ENCODE measurements around the gene TMPRSS9.

The TMPRSS9 gene

DNA sequence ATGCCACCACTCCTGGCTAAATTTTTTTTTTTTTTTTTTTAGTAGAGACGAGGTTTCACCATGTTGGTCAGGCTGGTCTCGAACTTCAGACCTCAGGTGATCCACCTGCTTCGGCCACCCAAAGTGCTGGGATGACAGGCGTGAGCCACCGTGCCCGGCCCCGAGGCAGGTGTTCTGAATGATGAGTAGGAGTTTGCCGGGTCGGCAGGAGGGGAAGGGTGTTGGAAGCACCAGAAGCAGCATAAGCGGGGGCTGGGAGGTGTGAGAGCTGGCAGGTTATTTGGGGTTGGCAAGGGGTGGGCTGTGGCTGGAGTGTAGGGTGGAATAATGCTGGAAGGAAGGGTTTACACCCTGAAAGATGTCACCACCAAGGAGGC is 29.8 kb upstream of the TMPRSS9 start:
- DNase-seq: no peak

DNA sequence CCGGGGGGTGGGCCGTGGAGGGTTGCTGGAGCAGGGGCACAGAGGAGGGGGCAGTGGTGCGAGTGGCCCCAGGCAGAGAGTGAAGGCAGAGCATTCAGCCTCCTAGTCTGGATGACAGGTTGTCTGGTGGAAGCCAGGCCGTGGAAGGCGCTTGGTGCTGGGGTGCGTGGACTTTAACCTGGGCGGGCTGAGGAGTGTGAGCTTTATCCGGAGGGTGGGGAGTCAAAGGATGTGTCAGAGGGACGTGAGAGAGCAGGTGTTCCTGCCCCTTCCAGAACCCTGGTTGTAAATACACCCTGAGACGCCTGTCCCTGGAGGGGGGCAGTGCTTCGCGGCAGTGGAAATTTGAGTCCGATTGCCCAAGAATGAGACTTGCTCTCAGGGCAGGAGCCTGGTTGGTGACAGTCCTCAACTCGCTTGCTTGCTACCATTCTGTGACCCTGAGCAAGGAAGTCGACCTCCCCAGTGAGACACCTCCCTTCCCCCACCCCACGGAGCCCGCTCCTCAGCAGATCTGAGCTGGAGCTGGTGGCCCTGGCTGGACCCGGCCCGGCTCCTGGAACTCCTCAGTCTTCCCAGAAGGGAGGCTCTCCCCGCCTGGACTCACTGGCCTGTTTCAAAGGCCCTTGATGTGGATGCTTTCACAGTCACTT is 29.3 kb upstream of the TMPRSS9 start:
- DNase-seq: no peak

DNA sequence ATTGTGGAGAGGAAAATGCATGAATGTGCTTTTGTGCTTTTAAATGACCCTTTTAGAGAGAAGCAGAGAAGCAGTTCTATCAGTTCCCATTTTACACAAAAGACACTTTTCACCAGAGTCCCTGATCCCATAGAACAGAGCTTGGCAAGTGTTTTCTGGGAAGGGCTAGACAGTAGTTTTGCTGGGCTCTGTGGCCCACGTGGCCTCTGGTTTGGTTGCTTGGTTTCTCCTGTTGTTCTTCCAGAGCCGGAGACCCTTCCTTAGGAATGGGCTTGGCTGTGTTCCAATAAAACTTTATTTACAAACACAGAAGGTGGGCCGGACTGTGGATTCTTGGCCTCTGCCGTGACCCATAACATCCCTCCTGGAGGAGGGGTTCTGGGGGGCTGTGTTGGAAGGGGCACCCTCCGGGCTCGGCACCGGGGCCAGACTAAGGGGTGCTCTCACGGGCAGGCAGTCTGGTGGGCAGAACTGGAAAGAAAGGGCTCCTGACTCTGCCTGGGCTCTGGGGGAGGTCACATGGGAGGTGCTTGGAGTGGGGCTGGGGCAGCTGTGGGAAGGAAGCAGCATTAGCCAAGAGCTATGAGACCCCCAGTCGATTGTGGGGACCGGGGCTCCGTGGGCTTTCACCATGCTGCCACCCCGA is 28.3 kb upstream of the TMPRSS9 start:
- DNase-seq: no peak

DNA sequence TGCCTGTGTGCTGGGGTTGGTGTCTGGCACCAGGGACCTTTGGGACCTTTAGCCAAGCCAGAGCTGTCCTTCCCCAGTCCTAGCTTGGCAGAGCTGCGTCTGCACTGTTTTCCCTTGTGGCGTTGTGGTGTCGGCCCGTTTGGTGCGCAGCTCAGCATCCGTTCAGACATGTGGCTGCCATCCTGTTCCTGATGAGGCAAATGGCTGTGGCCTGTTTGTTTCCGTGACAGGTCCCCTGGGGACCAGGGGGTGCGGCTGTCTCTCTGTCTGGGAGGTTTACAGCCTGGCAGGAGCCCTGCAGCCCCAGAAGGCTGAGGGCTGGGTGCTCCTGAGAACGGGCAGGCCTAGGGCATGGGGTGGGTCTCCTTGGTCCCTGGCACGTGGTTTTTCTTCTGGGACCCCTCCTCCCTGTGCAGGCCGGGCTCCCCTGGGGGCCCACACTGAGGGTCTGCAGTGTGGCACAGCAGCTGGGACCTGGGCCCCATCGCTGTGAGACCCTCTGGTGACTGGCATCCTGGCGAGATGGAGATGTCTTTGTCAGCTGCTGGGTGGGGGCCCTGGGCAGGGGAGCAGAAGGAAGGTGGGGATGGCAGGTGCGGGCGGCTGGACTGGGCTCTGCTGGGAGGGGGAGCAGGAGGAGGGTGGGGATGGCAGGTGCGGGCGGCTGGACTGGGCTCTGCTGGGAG is 27.6 kb upstream of the TMPRSS9 start:
- no peak for DNase-seq

DNA sequence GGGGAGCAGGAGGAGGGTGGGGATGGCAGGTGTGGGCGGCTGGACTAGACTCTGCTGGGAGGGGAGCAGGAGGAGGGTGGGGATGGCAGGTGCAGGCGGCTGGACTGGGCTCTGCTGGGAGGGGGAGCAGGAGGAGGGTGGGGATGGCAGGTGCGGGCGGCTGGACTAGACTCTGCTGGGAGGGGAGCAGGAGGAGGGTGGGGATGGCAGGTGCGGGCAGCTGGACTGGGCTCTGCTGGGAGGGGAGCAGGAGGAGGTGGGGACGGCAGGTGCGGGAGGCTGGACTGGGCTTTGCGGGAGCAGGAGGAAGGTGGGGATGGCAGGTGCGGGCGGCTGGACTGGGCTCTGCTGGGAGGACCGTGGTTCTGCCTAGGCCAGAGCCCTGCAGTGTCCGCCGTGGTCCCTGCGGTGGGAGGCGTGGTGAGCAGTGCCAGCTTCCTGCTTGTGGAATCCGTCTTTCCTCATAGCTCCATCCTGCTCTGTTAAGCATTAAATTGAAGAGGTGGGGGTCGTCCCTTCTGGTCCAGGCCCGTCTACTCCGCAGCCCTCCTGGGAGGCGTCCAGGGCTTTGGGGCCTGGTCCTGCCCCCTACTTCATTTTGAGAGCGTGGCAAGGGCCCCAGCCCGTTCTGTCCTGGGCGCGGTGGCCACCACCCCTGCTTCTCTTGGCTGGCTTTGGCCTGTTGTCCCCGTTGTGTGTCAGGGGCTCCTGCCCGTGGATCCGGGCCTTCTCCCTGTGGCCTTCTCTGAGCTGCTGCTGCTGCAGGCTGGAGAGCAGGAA is 26.8 kb upstream of the TMPRSS9 start:
- no peak for DNase-seq

DNA sequence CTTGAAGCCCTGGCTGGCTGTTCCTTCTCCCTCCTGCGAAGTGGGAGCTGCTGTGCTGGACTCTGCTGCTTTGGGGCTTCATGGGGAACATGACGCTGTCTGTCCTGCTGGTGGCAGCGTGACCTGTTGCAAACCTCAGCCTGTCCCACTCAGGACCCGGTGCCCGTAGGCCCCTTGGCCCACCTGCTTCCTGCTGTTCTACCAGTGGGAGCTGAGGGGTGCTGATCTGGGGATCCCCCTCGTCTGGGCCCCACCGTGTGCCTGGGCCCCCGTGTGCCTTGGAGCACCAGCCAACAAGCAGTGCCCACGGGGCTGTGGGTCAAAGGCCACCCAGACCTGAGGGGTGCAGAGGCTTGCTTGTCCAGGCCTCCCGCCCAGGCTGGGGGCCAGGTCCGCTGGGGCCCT is 26.3 kb upstream of the TMPRSS9 start:
- no peak for DNase-seq

DNA sequence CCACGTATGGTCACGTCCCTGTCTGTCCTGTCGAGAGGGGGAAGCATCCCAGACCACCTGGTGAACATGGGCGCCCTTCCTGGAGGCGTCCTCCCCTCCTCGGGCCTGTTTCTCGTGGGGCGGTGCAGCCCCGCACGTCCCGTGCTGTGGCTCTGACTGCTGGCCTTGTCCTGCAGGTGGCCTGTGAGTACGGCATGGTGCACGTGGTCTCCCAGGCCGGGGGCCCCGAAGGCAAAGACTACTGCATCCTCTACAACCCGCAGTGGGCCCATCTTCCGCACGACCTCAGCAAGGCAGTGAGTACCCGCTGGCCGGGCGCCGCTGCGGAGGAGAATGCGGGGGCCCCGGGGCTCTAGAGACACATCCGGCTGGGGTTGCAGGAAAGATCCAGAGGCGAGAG is 25.6 kb upstream of the TMPRSS9 start:
- no peak for DNase-seq

DNA sequence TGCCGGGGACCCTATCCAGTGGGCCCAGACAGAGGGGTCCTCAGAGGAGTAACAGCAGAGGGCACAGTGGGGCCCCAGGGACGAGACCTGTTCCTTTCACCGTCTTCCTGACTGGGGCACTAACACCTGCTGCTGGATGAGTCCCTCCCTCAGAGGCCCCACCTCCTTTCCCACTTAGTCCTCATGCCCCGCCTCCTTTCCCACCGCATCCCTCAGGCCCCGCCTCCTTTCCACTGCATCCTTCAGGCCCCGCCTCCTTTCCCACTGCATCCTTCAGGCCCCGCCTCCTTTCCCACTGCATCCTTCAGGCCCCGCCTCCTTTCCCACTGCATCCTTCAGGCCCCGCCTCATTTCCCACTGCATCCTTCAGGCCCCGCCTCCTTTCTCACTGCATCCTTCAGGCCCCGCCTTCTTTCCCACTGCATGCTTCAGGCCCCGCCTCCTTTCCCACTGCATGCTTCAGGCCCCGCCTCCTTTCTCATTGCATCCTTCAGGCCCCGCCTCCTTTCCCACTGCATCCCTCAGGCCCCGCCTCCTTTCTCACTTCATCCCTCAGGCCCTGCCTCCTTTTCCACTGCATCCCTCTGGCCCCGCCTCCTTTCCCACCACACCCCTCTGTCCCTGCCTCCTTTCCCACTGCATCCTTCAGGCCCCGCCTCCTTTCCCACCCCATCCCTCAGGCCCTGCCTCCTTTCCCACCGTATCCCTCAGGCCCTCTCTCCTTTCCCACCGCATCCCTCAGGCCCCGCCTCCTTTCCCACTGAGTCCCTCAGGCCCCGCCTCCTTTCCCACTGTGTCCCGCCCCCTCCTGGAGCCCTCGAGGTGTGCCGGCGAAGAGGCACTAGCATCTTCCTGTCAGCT is 24.8 kb upstream of the TMPRSS9 start:
- DNase-seq: no peak

DNA sequence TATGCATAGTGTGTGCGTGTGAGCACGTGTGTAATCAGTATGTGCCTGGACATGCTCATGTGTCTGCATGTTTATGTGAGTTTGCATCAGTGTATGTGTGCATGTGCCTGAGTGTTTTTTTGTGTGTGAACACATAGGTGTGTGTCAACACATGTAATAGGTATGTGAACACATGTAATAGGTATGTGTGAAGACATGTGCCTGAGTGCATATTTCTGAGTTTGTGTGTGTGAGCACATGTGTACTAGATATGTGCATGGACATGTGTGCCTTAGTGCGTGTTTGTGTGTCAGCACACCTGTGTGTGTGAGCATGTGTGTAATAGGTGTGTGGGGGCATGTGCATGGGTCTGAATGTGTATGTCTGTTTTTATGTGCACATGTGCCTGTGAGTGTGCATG is 24.2 kb upstream of the TMPRSS9 start:
- no peak for DNase-seq

DNA sequence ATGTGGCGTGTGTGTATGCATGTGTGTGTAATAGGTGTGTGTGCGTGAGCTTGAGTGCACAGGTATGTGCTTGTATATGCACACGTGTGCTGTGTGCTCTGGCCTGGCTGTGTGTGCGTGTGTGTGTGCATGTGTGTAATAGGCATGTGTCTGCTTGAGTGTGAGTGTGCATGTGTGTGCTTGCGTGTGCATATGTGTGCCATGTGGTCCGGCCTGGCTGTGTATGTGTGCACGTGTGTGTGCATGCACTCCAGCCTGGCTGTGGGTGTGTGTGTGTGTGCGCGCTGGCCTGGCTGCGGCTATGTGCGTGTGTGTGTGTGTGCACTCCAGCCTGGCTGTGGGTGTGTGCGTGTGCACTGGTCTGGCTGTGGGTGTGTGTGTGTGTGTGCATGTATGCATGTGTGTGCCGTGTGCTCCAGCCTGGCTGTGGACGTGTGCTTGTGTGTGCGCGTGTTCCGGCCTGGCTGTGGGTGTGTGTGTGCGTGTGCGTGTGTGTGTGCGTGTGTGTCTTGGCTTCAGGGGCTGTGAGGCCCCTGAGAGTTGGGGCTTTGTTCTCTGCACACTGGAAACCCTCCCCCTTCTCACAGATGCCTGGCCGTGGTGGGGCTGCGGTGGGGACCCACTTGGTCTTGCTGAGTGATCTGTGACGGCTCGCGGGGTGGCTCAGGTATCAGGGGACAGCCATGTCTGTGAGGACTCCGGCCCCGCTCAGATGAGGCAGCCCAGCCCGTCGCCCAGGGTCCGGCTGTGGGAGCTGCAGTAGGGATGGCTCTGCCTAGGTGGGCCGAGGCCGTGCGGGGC is 23.3 kb upstream of the TMPRSS9 start:
- no peak for DNase-seq

DNA sequence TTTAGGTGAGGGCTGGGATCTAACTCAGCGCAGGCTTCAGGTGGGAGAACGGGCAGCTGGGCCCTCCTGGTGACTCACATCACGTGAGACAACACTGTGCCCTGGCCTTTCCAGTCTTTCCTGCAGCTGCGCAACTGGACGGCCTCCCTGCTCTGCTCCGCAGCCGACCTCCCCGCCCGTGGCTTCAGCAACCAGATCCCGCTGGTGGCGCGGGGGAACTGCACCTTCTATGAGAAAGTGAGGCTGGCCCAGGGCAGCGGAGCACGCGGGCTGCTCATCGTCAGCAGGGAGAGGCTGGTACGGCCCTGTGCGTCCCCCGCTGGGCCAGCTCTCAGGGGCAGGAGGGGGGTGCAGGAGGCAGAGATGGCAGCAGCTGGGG is 22.7 kb upstream of the TMPRSS9 start:
- no peak for DNase-seq

DNA sequence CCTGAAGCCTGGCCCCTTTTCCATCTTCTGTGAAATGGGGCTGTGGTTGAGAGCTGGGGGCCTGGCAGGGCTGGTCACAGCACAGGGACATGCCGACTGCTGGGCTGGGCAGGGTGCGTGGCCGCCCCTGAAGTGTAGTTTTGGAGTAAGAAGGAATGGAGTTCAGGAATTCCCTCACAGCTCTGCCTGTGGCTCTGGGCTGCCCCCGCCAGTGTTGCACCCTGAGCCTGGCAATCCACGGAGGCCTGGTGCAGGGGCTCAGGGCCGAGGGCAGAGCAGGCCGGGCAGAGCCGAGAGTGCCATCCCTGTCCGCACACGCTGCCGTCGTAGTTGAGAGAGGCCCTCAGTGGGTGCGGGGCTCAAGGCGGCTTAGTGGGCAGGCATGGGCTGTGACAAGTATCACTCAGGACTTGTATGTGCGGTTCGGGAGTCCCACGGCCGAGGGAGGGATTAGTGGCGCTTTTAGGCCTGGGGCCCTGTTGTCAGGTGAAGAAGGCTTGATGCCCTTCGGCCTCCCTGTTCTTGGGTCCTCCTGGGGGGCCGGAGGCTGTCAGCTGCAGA is 21.9 kb upstream of the TMPRSS9 start:
- DNase-seq: no peak

DNA sequence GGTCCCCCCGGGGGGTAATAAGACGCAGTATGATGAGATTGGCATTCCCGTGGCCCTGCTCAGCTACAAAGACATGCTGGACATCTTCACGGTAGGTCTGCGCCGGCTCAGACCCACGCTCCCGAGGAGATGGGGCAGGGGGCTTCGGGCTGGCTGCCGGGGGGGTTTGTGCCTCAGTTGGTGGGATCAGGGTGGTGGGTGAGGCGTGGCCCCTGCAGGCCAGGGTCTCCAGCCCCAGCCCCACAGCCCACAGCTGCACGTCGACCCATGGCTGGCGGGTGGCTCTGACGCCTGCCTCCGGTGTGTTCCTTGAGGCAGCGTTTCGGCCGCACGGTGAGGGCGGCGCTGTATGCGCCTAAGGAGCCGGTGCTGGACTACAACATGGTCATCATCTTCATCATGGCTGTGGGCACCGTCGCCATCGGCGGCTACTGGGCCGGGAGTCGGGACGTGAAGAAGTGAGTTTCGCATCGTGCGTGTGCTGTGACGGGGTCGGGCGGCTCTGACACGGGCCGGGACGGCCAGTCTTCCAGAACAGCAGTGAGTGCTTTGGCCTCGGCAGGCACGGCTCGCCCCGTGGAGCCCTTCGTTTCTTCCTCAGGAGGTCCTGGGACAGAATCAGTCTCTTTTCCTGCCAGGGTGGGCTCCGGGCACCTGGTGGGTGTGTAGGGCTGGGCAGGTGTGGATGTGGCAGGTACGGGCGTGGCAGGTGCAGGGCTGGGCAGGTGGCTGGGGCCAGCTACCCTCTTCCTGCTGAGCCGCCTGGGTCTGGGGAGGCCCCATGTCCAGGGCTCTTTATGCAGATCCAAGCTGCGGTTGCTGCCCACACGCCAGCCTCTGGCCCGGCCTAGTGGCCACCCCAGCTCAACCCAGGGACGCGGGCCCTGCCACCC is 21.1 kb upstream of the TMPRSS9 start:
- no peak for DNase-seq

DNA sequence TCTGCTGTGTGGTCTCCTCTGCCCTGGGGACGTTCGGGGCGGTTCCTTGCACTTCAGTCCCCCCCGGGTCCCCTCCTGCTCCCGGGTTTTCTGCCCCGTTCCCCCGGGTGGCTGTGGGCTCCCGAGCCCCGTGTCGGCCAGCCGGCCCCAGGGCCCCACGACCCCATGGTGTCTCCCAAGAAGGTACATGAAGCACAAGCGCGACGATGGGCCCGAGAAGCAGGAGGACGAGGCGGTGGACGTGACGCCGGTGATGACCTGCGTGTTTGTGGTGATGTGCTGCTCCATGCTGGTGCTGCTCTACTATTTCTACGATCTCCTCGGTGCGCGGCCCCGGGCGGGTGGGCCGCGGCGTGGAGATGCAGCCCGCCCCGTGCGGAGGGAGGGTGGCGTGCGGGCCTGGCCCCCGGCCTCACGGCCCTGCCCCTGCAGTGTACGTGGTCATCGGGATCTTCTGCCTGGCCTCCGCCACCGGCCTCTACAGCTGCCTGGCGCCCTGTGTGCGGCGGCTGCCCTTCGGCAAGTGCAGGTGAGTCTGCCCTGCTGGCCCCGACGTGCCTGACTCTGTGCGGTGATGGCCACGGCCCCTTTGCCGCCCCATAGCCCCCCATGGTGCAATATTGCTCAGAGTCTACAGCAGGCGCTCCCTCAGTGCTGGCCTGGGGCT is 20.3 kb upstream of the TMPRSS9 start:
- no peak for DNase-seq

DNA sequence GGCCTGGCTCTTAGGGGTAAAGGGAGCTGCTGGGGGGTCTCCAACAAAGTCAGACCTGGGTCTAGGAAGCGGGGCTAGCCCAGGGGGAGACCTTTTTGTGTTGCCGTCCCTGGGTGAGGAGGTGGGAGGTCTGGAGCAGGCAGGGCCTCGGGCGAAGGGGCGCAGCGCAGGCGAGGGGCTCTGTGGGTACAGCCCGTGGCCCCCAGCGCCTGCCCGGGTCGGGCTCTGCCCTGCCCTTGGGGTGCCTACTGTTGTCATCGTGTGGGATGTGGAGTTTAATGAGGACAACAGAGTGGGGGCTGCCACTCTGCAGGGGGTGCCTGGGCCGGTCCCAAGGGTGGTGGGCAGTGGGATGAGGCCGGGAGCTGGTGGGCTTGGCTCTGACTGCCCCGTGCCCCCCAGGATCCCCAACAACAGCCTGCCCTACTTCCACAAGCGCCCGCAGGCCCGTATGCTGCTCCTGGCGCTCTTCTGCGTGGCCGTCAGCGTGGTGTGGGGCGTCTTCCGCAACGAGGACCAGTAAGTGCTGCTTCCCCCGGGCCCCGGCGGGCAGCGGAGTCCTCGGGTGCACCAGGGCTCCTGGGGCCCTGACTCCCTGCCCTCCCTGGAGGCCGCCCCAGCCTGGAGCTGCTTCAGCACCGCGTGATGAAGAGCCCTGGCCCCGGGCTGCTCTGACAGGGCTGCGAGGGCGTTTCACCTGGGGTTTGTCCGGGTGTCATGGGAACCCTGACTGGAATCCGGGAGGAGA is 19.4 kb upstream of the TMPRSS9 start:
- DNase-seq: no peak

DNA sequence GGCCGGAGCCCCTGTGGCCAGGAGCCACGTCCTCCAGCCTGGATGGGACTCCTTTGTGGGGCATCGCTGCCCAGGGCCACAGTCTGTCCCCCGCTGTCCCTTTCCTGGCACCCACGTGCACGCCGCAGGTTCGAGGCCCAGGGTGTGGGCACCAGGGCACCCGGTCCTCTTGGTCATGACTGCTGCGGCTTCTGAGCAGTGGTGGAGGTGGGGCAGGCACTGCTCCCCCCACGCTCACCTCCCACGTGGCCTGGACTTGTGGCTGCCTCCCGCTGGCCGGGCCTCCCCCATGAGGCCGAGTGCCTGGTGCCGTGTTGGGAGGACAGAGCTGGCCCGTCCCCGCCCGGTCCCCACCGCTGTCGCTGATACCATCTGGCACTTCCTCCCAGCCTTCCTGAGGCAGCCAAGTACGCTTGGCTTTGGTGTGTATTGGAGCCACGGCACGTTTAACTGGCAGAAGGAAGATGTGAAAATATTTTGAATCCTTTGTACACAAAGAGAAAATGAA is 18.8 kb upstream of the TMPRSS9 start:
- DNase-seq: no peak

DNA sequence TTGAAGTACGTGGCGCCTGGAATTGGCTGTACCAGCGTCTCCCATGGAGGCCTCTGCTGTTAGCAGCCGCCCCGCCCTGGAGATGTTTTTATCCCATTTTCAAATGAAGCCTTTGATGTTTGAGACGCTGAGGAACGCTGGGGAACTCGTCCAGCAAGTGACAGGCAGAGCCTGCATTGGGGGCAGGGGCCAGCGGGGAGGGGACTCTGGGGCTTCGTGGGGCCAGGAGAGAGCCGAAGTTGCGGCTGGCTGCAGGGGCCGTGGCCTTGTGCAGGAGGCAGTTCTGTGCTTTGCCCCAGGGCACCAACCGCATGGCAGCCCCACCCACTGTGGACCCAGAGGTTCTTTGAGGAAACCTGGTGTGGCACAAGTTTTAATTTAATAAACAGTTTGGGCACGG is 18.1 kb upstream of the TMPRSS9 start:
- DNase-seq: no peak

DNA sequence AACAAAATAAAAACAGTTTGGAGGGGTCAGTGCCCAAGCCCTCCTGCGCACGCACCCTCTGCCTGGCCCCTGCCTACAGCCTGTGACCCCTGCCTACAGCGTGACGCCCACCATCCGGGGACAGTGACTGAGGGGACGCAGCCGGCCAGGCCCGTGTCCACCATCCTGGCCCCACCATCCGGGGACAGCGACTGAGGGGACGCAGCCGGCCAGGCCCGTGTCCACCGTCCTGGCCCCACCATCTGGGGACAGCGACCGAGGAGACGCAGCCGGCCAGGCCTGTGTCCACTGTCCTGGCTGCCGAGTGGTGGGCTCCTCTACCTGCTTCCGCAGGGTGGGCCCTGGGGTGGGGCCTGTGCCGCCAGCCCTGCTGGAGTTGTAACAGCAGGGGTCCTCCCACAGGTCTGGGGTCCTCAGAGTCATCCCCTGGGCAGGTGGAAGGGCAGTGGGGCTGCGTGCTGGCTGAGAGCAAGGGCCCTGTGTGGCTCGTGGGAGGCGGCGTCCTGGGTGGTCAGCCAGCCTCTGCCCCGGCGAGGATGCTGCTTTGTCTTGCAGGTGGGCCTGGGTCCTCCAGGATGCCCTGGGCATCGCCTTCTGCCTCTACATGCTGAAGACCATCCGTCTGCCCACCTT is 17.3 kb upstream of the TMPRSS9 start:
- no peak for DNase-seq
